GM13976 (cell line): ENCODE measurements around the gene ADORA2B.

Experiments
- DNase-seq: peaks from one replicate; pipeline ENCODE4 v3.0.0; 2012; ENCODE audit warnings: low spot score
- in situ Hi-C: fragments of 300-500 bp; cut with MboI; formaldehyde crosslinking; loops from one replicate; pipeline ENCODE4 v1.12.0; 2022; ENCODE audit warnings: low sequenced_read_pairs, mixed read lengths, inconsistent platforms; ENCODE audit not compliant: unreplicated experiment
- TF ChIP-seq, protein P1 (sequence below): IDR thresholded peaks from 2 replicates; pipeline ENCODE4 v1.5.1; 2012; ENCODE audit warnings: borderline replicate concordance, mild to moderate bottlenecking; ENCODE audit not compliant: insufficient read depth; ENCODE audit errors: extremely low read depth, missing control alignments, control extremely low read depth

The ADORA2B gene

GRCh38 chr17:15999141-15999973, 54.4 kb downstream of the ADORA2B start, which contains the start of the genes TTC19 and ZSWIM7:
TSS of gene TTC19 (plus strand) at chr17:15999824. CDS start at chr17:15999849, 25 bp downstream.
TSS of gene ZSWIM7 (minus strand) at chr17:15999704. CDS start at chr17:15999594, 110 bp downstream.
- DNase-seq = peak; percentile 99
- in situ Hi-C loops = no loop called here
- TF ChIP-seq, protein P1, sequence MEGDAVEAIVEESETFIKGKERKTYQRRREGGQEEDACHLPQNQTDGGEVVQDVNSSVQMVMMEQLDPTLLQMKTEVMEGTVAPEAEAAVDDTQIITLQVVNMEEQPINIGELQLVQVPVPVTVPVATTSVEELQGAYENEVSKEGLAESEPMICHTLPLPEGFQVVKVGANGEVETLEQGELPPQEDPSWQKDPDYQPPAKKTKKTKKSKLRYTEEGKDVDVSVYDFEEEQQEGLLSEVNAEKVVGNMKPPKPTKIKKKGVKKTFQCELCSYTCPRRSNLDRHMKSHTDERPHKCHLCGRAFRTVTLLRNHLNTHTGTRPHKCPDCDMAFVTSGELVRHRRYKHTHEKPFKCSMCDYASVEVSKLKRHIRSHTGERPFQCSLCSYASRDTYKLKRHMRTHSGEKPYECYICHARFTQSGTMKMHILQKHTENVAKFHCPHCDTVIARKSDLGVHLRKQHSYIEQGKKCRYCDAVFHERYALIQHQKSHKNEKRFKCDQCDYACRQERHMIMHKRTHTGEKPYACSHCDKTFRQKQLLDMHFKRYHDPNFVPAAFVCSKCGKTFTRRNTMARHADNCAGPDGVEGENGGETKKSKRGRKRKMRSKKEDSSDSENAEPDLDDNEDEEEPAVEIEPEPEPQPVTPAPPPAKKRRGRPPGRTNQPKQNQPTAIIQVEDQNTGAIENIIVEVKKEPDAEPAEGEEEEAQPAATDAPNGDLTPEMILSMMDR = peak; percentile 20

DNA sequence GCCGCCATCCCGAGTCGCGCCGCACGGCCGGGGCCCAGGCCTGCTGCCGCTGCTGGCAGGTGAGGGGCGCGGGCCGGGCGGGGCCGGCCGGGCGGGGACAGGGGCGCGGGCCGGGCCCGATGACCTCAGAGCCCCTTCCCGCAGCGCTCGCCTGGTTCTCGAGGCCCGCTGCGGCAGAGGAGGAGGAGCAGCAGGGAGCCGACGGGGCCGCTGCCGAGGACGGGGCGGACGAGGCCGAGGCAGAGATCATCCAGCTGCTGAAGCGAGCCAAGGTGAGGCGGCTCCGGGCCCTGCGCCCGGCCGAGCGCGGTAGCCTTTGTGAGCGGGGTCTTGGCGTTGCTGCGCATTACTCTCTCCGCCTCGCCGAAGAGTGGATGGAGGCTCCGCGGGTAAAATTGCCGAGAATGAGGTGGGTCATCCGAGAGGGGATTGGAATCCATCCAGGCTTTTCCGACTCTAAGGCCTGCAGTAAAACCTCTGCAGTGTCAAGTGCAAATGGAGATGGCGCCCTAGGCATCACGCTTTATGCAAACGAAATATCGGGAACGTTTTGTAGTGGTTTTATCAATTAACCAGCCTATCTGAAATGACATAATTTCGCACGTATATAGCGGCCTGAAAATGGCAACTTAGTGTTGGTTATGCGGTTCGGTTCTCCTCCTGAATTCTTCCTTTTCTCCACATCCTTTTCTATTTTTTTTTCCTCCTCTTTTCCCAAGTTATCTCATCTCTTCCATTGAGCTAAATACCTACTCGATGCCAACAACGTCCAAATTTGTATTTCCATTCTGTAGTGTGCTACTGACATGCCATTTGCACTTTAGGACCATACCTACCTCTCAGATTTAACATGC, 55.3 kb downstream of the ADORA2B start:
- DNase-seq = no peak
- TF ChIP-seq, protein P1 = no peak
- in situ Hi-C loops = no loop called here

- TF ChIP-seq, protein P1 = no peak
- DNase-seq = no peak
- in situ Hi-C loops = no loop called here
These were observed 56.4 kb downstream of the ADORA2B start for GRCh38 chr17:16001226-16001897.

DNA sequence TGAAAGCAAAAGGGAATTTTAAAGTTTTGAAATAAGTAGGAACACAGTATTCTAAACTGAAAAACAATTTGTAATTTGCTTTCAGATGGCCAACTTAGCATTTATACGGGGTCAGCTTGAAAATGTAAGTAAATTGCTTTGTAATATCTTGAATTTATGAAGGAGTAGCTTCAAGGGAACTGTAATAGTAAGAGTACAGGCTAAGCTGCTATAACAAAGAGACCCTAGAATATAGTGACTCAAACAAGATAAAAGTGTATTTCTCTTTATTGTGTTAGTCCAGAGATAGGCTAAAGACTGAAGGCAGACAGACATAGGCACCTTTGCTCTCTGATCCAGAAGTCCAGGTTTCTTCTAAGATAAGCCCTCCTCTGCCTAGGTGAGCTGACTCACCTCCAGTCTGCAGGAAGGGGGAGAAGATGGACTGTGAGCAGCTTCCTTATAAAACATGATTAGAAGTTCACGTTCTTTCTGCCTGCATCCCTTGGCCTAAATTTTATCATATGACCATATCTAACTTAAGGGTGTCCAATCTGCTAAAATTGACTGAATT, 57.9 kb downstream of the ADORA2B start:
- in situ Hi-C loops = no loop called here
- TF ChIP-seq, protein P1 = no peak
- DNase-seq = no peak

DNA sequence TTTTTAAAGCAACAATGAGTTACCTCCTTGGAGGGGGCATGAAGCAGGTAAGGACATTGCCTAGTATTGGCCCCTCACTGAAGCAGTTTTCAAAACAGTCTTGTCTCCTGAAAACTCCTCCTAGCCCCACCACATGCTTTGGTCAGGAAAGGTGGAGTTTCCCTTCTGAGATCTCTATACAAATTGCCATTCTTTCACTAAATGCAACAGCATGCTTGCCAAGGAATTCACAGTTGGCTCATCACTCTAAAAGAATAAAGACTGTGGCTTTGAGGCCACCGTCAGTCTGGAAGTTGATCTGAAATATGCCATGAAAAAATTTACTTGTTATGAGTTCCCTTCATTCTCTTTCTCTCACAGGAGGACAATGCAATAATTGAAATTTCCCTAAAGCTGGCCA, 58.9 kb downstream of the ADORA2B start:
- TF ChIP-seq, protein P1 = no peak
- no peak for DNase-seq
- in situ Hi-C loops = no loop called here

- TF ChIP-seq, protein P1 = no peak
- in situ Hi-C loops = no loop called here
- no peak for DNase-seq
These were observed 60.7 kb downstream of the ADORA2B start for GRCh38 chr17:16005636-16006035.
